Prostate gland (tissue), 2 donors: ENCODE data around the gene ACOXL.
"Not testable (repeated sequence)": the region's sequence is repeated elsewhere in the genome, so short reads cannot be mapped to it uniquely, and the experiment has no call there.

ENCODE experiments used
- POLR2A ChIP-seq: fragments of 450-650 bp; IDR thresholded peaks from one replicate; pipeline ENCODE4 v1.6.1; 2016; ENCODE audit warnings: antibody characterized with exemption, mild to moderate bottlenecking
- TF ChIP-seq, protein P1 (sequence below), 4 experiments: fragments of 200-600 bp in 2 of 4; fragments of 450-650 bp in 2 of 4; sonication (generic) in 2 of 4; IDR thresholded peaks; 1 replicate in 3 of 4; 2 replicates in 1 of 4; pipeline ENCODE4 v1.5.1; 2016 to 2019; ENCODE audit warnings: antibody characterized with exemption in 4 of 4, mild to moderate bottlenecking in 2 of 4, moderate library complexity in 2 of 4

DNA sequence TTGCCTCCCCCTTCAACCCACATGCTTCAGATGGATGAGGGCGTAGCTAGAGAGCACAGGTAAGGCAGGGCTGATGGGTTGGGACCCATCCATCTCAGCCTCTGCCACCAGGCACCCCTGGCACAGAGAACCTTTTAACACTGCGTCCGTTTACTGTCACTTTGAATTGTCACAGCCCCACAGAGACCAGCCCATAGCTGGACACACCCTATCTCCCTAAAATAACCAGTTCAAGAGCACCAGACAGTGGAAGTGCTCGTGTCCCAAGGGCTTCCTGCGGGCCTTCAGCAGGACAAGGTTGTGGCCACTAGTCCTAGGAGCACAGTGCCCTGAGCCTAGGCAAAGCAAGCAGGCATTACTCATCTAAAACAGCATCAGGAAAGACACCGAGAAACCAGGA lies 34.1 kb upstream of the ACOXL start:
- not testable (repeated sequence) for TF ChIP-seq POLR2A
- TF ChIP-seq, protein P1, sequence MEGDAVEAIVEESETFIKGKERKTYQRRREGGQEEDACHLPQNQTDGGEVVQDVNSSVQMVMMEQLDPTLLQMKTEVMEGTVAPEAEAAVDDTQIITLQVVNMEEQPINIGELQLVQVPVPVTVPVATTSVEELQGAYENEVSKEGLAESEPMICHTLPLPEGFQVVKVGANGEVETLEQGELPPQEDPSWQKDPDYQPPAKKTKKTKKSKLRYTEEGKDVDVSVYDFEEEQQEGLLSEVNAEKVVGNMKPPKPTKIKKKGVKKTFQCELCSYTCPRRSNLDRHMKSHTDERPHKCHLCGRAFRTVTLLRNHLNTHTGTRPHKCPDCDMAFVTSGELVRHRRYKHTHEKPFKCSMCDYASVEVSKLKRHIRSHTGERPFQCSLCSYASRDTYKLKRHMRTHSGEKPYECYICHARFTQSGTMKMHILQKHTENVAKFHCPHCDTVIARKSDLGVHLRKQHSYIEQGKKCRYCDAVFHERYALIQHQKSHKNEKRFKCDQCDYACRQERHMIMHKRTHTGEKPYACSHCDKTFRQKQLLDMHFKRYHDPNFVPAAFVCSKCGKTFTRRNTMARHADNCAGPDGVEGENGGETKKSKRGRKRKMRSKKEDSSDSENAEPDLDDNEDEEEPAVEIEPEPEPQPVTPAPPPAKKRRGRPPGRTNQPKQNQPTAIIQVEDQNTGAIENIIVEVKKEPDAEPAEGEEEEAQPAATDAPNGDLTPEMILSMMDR (IDR thresholded peaks at IDR 0.05): not testable (repeated sequence)
